KMS-11 (cell line): ENCODE measurements around the gene FAM151A.

Source experiments
- H2AFZ ChIP-seq: fragments of 200-600 bp; sonication (generic); 2 replicates; pipeline ENCODE4 v1.6.1; 2016; ENCODE audit warnings: antibody characterized with exemption, mixed run types, low read depth
- H3K27ac ChIP-seq: fragments of 200-600 bp; sonication (generic); 2 replicates; pipeline ENCODE4 v1.6.1; 2016; ENCODE audit warnings: mild to moderate bottlenecking, mixed run types
- H3K27me3 ChIP-seq: fragments of 200-600 bp; sonication (generic); 2 replicates; pipeline ENCODE4 v1.6.1; 2017; ENCODE audit warnings: mild to moderate bottlenecking, low read depth, mixed run types, moderate library complexity; ENCODE audit not compliant: insufficient read depth
- H3K36me3 ChIP-seq: fragments of 200-600 bp; sonication (generic); 2 replicates; pipeline ENCODE4 v1.6.1; 2017; ENCODE audit warnings: mild to moderate bottlenecking, mixed run types; ENCODE audit not compliant: insufficient read depth
- H3K4me1 ChIP-seq: fragments of 200-600 bp; sonication (generic); 2 replicates; pipeline ENCODE4 v1.6.1; 2016; ENCODE audit warnings: mild to moderate bottlenecking, low read depth, mixed run types; ENCODE audit not compliant: poor library complexity, severe bottlenecking
- H3K4me2 ChIP-seq: fragments of 200-600 bp; sonication (generic); 2 replicates; pipeline ENCODE4 v1.7.0; 2016; ENCODE audit warnings: mild to moderate bottlenecking, mixed run types
- H3K4me3 ChIP-seq: fragments of 200-600 bp; sonication (generic); IDR thresholded peaks from 2 replicates; pipeline ENCODE4 v1.6.1; 2017; ENCODE audit warnings: low read depth, low read length, mixed read lengths; ENCODE audit not compliant: insufficient read depth
- H3K79me2 ChIP-seq: fragments of 200-600 bp; sonication (generic); 2 replicates; pipeline ENCODE4 v1.6.1; 2016; ENCODE audit warnings: low read depth, mixed run types; ENCODE audit not compliant: insufficient read depth
- H3K9ac ChIP-seq: fragments of 200-600 bp; sonication (generic); 2 replicates; pipeline ENCODE4 v1.6.1; 2016; ENCODE audit warnings: mild to moderate bottlenecking, mixed run types
- H4K20me1 ChIP-seq: fragments of 200-600 bp; sonication (generic); 2 replicates; pipeline ENCODE4 v1.6.1; 2016; ENCODE audit warnings: mild to moderate bottlenecking, mixed run types; ENCODE audit not compliant: insufficient read depth
- CTCF ChIP-seq: fragments of 200-600 bp; sonication (generic); conservative IDR thresholded peaks from 2 replicates; pipeline ENCODE4 v1.6.1; 2017; ENCODE audit warnings: low read depth, mild to moderate bottlenecking, antibody characterized with exemption, low read length, moderate library complexity, mixed read lengths

FAM151A gene

GRCh38 chr1:54585181-54586066, 37.9 kb downstream of the FAM151A start:
- Histone ChIP-seq H3K79me2 (no peaks in the 10 kb centered on the region), H3K4me3 (no peak overlapping the region), H2AFZ (no peak overlapping the region), H4K20me1 (no peaks in the 10 kb centered on the region), H3K27me3 (no peaks in the 10 kb centered on the region), H3K4me1 (no peaks in the 10 kb centered on the region), H3K4me2 (no peak overlapping the region), H3K9ac (no peak overlapping the region), H3K36me3 (no peaks in the 10 kb centered on the region), H3K27ac (no peak overlapping the region)
- TF ChIP-seq CTCF: no peak

DNA sequence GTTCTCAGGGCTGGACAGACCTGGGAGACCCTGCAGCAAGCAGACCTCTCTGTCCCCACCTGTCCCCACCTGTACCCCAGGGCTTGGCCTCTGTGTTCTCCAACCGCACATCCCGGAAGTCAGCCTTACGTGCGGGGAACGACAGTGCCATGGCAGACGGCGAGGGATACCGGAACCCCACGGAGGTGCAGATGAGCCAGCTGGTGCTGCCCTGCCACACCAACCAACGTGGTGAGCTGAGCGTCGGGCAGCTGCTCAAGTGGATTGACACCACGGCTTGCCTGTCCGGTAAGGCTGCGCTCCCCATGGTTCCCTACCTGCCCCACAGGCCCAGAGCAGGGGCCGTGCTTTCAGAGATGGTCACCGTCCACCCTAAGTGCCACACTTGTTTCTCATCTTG, 38.8 kb downstream of the FAM151A start:
- Histone ChIP-seq H3K27me3 (no peaks in the 10 kb centered on the region), H3K36me3 (no peaks in the 10 kb centered on the region), H4K20me1 (no peaks in the 10 kb centered on the region), H3K9ac (no peak overlapping the region), H3K4me2 (no peak overlapping the region), H3K4me3 (no peak overlapping the region), H2AFZ (no peak overlapping the region), H3K79me2 (no peaks in the 10 kb centered on the region), H3K27ac (no peak overlapping the region), H3K4me1 (no peaks in the 10 kb centered on the region)
- no peak for TF ChIP-seq CTCF

DNA sequence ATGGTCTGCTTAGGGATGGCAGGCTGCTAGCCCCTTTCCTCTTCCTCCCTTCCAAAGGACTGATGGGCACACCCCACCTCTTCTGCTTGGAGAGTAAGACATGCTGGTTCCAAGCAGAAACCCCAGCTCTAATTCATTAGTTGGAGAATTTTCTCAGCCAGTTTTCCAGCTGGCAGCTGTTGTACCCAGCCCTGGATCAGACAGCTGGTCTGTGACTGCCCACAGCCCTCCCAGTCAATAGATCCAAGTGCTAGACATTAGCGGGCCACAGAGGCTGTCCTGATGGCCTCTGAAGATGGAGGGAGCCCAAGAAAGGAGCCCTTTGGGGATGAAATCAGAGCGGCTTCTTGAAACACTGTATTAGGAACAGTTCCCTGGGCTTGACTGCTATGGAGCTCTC, 39.5 kb downstream of the FAM151A start:
- no peak overlapping the region for H3K9ac ChIP-seq
- no peak overlapping the region for H2AFZ ChIP-seq
- H3K4me3 ChIP-seq: no peak overlapping the region
- H4K20me1 ChIP-seq: no peaks in the 10 kb centered on the region
- H3K79me2 ChIP-seq: no peaks in the 10 kb centered on the region
- H3K27ac ChIP-seq: no peak overlapping the region
- no peaks in the 10 kb centered on the region for H3K4me1 ChIP-seq
- no peaks in the 10 kb centered on the region for H3K27me3 ChIP-seq
- no peaks in the 10 kb centered on the region for H3K36me3 ChIP-seq
- TF ChIP-seq CTCF: no peak
- H3K4me2 ChIP-seq: no peak overlapping the region

DNA sequence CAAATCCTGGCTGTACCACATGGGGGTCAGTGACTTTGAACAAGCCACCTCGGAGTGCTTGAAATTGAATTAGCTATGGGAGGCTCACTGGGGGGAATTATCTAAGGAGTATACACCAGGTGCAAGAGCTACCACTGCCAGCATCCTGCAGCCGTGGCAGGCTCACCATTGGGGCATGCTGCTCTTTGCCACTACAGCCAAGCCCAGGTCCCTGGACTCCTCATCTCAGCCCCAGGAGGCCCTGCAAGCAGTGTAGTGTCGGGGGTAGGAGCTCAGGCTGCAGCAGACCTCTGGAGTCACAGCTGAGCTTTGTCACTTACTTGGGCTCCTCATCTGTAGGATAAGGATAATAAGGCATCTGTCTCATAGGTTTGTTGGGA, 40.0 kb downstream of the FAM151A start:
- Histone ChIP-seq H3K4me3 (no peak overlapping the region), H3K4me2 (no peak overlapping the region), H3K36me3 (no peaks in the 10 kb centered on the region), H3K79me2 (no peaks in the 10 kb centered on the region), H3K9ac (no peak overlapping the region), H3K27ac (no peak overlapping the region), H3K27me3 (no peaks in the 10 kb centered on the region), H4K20me1 (no peaks in the 10 kb centered on the region), H3K4me1 (no peaks in the 10 kb centered on the region), H2AFZ (no peak overlapping the region)
- TF ChIP-seq CTCF: no peak
